Globus pallidus (tissue), 1 donor: ENCODE data around the gene ACTRT2.

Experiments
- DNase-seq: peaks from one replicate; pipeline ENCODE4 v3.0.0-alpha.2; 2015; ENCODE audit warnings: low spot score

Gene ACTRT2

DNA sequence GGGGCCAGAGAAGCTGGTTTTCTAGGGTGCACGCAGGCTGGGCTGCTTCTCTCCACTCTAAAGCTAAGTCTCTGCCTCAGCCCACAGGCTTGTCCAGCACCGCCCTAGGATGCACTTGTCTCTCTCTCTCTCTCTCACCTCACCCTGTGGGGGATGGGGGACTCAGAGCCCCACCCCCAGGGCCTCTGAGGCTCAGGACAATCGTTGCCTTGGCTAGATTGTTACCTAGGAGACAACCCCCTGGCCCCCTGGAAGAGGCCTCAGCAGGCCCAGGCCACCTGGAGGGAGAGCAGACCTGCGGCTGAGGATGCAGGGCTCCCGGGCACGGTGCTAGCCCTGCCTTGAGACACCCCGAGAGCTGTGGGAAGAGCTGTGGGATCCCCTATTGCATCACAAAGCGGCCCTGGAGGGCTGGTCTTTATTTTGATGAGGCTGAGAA lies at the start of gene ACTRT2:
Gene ACTRT2 (plus strand): TSS at position 235 of the 439 bp plus-strand sequence. CDS start 220 bp downstream, outside the sequence.
- DNase-seq = no peak

DNA sequence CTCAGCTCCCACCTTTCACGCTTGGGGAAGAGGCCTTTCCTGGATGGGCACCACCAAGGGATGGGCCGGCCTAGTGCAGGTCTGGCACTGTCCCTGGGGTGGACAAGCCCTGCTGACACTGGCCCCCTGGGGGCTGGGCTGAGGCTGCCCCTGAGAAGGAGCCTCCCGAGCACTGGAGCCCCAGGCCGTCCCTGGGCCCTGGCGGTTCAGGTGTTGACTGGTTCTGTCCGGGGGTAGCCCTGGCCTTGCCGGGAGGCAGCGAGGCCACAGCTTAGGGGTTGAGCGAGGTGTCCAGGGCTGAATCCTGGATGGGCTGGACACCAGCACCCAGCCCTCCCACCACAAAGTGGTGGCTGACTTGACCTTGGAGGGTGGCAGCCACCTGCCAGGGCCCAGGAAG lies 49.7 kb upstream of the ACTRT2 start:
- no peak for DNase-seq

GRCh38 chr1:2972011-2972878 lies 49.0 kb upstream of the ACTRT2 start:
- no peak for DNase-seq

DNA sequence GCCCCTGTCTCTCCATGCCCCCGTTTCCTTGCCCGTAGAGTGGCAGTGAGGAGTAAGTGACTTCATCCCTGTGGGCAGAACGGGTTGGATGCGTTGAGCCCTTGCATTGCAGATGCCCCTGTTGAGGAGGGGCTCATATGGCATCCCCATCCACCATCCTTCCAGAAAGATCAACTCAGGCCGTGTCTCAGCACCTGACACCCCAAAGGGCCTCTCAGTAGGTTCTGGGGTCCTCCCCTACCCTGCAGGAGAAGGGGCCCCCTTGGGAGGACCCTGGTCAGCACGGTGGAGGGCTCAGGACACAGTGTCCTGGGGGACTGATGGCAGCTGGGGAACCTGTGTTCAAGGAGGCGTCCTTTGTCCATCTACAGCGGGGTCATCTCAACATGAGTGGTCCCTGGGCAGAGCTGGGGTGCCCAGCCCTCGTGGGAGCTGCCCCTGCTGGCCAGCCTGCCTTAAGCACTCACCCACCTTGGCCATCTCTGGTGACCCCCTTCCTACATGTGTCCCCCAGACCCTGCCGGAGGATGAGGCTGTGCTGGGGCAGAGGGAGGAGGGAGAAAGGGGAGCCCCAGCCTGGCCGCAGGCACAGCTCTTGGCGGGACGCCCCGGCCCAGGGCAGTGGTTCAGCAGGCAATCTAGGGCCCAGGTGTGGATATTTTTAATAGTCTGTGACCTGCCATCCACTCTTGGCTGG lies 48.2 kb upstream of the ACTRT2 start:
- no peak for DNase-seq

- no peak for DNase-seq
Observed at GRCh38 chr1:2973601-2974593, 47.4 kb upstream of the ACTRT2 start.

DNA sequence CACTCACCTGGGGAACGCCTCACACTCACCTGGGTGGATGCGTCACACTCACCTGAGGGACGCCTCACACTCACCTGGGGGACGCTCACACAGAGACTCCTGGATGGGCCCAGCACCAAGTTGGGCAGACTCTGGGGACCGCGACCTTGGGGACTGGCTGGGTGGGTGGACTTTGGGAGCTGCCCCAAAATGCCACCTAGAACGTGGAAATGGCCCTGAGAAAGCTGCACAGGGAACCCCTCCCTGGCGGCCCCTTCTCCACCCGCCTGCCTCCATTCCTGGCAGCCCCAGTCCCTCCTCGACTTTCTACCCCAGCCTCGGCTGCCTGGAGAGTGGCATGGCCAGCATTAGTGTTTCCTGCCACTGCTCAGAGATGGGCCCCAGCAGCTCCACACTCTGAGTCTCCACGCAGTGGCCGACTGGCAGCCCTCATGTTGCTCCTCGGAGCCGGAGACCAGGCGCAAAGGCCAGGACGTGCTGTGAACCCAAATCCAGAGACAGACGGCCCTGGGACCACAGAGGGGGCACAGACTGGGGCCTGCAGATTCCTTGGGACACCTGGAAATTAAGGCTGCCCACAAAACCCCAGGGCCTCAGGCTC lies 46.5 kb upstream of the ACTRT2 start:
- DNase-seq = no peak

DNA sequence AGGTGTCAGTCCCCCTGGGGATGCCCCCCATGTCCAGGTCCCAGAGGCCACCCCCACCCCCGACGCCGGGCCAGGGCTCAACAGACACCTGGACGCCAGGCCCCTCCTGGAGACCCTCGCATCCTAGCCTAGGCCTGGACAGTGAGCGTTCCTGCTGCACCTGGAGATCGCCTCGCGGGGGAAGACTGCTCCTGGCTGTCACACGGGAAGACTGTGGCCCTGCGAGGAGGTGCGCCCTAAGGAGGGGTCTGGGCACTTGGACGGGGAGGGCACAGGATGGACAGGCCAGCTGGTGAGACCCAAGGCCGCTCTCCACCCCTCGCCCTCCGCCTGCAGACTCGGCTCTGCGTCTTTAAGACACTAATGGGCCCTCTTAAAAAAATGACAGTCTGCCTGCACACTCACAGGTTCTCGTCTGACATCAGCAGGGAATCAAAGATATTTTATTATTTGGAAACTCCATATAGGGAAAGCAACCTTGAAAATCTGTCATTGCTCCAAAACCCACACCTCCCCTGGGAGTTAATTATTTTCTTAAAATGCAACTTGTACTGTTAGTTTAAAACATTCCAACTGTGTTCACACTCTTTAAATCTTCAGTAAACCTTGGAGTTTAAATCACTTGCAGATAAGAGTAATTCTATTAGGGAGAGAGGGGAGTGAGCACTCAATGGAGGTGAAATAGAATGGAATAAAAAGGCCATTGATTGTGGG lies 45.6 kb upstream of the ACTRT2 start:
- no peak for DNase-seq

DNA sequence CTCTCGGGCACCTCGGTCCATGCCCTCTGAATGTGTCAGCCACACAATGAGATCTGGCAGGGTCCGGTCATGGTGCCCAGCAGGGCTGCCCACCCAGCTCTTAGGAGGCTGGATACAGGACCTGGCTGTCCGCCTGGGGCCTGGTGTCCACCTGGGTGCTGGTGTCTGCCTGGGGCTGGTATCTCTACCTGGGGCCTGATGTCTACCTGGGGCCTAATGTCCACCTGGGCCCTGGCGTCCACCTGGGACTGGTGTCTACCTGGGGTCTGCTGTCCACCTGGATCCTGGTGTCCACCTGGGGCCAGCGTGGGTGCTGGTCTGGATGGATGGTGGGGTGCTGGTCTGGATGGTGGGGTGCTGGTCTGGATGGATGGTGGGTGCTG lies 45.1 kb upstream of the ACTRT2 start:
- DNase-seq = no peak

DNA sequence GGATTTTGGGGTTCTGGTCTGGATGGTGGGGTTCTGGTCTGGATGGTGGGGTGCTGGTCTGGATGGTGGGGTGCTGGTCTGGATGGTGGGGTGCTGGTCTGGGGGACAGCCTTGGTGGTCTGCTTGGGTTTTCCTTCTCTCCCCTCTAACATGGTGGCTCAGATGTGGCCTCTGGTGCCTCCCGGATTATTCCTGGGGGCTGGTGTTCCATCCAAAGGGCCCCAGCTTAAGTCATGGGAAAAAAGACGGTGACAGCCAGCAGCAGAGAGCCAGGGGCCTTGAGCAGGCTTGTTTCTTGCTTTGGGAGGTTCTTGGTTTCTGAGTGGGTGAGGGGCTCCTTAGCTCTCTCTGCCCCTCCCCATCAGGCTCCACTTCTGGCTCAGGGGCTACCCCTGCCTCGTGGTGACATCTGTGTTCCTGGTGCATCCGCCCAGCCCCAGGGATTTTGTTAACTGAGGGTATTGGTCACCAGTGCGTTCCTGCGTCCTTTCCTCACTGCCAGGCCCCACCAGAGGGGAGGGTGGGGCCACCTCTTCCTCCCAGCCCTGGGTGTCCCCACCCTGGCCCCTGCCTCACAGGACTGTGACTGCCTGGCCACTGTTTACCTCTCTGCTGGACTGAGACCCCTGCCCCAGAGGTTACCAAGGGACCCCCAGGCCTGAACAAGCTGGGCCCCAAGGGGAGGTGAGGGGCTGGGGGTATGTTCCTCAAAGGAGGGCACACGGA lies 43.2 kb upstream of the ACTRT2 start:
- DNase-seq = no peak

DNA sequence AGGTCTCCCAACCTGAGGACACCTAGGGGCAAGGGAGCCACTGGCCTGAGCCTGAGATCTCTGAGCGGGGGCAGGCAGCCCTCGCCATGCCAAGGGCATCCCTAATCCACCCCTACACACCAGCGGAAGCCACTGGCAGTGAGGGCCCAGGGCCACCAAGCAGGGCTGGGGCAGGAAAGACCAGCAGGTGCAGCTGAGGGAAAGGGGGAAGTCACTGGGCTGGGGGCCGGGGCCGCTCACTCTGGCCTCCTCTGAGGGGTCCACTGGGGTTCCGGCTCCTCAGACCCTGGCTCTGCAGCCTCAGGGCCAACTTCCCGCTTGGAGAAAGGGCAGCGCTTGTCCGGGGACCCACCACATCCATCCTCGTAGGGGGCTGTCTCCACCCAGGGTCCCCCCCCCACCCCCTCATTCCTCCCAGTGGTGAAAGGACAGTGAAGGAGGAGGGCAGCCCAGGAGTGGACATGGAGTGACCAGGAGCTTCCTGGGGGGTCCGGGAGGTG lies 42.5 kb upstream of the ACTRT2 start:
- DNase-seq = no peak

- no peak for DNase-seq
Observed at GRCh38 chr1:2979191-2980072, 41.8 kb upstream of the ACTRT2 start.

DNA sequence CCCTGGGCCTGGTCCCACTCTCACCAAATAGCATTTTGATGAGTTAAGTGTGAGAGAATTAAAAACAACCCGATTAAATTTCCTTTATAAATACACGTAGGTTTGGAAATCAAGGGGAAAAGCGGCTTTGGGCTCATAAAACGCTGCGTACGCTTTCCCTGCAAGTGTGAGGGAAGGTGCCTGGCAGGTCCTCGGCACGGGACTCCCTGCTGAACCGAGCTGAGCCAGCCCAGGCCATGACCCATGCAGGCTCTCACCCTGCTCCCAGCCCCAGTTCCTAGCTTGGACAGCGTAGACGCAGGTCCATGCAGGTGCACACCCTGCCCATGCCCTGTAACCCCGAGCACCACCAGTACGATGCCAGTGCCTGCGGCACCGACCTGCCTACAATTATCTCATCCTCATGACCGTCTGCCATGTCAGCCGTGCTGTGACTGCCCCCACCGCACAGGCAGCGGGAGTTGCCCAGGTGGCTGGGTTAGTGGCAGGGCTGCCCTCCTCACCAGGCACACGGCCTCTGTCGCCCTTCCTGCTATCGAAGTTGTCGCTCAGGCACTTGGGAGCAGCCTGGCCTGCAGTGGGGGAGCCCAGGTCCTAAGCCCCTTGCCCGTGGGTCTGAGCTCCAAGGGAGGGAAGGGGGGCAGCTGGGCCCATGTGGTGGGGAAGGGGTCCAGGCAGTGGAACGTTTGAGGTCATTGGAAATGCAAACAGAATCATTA lies 41.0 kb upstream of the ACTRT2 start:
- DNase-seq = no peak

DNA sequence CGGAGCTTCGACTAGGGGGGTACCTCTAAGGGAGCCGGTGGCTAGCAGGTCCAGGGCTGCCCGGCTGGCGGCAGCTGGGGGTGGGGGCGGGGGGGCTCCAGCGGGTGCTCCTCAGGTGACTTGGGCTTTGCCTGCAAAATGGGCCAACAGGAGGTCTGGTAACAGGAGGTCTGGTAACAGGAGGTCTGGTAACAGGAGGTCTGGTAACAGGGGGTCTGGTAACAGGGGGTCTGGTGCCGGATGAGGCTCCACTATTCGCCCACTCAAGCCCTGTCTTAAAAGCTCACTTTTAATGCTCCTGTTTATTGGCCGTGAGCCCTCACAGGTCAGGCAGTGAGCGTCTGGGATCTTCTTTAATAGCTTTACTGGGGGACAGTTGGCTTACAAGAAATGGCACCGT lies 40.4 kb upstream of the ACTRT2 start:
- DNase-seq = no peak

DNA sequence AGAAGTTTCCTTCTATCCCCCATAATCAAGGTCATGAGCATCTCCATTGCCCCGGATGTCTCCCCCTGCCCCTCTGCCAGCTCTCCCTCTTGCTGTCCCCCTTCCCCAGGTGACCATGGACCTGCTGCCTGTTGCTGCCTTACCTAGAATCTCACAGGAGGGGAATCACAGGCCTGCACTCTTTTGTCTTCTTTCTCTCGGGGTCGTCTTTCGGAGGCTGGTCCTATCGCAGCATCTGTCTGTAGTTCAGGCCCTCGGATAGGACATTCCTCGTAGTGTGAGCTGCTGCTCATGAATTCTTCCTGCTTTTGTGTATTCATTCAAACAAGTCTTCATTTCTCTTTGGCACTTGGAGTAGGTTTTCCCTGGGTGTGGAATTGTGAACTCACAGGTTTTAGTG lies 39.9 kb upstream of the ACTRT2 start:
- no peak for DNase-seq

DNA sequence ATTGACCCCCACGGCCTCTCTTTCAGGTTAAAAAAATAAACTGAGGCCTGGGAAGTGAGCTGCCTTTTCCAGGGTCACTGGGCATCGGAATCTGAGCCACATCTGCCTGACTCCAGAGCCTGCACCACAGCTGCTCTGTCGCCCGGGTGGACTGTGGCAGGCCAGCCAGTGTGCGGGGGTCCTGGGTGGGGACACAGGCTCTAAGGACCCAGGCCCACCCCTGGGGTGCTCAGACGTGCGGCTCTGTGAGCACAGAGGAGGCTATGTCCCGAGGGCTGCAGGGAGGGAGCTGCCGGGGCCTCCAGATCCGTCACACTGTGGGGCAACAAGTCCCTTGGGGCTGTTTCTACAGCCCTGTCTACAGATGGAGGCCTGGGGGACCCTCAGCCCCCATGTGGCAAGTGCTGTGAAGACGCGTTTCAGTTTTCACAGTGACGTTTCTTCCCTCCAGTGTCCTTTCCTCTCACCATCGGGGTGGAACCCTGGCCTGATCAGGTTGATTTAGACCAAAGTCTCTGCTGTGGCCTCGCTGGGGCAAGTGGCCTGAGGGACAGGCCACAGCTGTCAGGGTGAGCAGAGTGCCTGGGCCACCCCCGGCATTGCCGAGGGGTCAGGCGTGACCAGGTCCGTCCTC lies 39.2 kb upstream of the ACTRT2 start:
- DNase-seq = no peak

- peak; percentile 85 for DNase-seq
Observed at GRCh38 chr1:2982615-2983318, 38.5 kb upstream of the ACTRT2 start.

DNA sequence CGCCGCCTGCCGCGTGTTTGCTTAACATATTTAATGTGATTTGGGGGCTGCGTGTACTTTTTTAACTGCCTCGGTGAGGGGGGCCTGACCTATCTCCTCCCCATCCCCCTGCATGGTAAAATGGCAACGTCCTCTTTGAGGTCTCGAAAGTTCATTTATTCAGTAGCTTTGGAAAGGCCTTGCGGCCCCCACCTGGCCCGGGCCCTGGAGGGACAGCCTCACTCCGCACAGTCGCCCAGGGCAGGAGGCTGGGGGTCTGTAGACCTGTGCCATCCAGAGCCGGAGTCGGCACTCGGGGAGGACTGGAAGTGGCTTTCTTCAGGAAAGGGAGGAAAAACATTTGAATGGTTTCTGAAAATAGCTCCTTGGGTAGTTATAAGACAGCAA lies 38.0 kb upstream of the ACTRT2 start:
- no peak for DNase-seq
